ENCODE measurements around the gene SLC22A1.

GRCh38 chr6:160178271-160178670, 56.7 kb downstream of the SLC22A1 start:
- TF ChIP-seq CTCF (IDR thresholded peaks at IDR 0.05; ENCODE audit: poor library complexity, severe bottlenecking) = no peak
- no peak for TF ChIP-seq TAF1 (IDR thresholded peaks at IDR 0.05; ENCODE audit: low read depth)
- TF ChIP-seq EZH2 (IDR thresholded peaks at IDR 0.05; ENCODE audit: borderline replicate concordance, insufficient read depth, low read length, poor library complexity, severe bottlenecking) = no peak
- no peak for TF ChIP-seq EP300 (conservative IDR thresholded peaks at IDR 0.05; ENCODE audit: poor library complexity, severe bottlenecking)
- no peak for TF ChIP-seq POLR2AphosphoS5 (IDR thresholded peaks at IDR 0.05)
- no peak for TF ChIP-seq REST (IDR thresholded peaks at IDR 0.05; ENCODE audit: borderline replicate concordance)
- TF ChIP-seq MXI1 (conservative IDR thresholded peaks at IDR 0.05; ENCODE audit: poor library complexity, severe bottlenecking) = no peak
- no peak for TF ChIP-seq SMC3 (conservative IDR thresholded peaks at IDR 0.05; ENCODE audit: poor library complexity)
